Gastrocnemius medialis (tissue), 4 donors: Measurements from ENCODE around the gene CHST1. TPM values are rescaled to one million over a fixed set of nuclear protein-coding genes. Genes with fewer than 3 reads are reported as not detected.

Experiments
- ATAC-seq, 2 donors: fragments of 150-250 bp; one replicate each; pipeline ENCODE4 v1.9.1; 2016
- DNase-seq, 2 donors: peaks; one replicate each; pipeline ENCODE4 v3.0.0-alpha.2; 2019
- H3K27ac ChIP-seq, 4 donors: fragments of 200-600 bp; sonication (generic); 1 replicate in 1 of 4; 2 replicates in 3 of 4; pipeline ENCODE4 v1.5.1; 2016 to 2018; ENCODE audit warnings: mild to moderate bottlenecking in 2 of 4, moderate library complexity in 1 of 4
- H3K27me3 ChIP-seq, 3 donors: fragments of 200-600 bp; sonication (generic) in 2 of 3; 1 replicate in 1 of 3; 2 replicates in 2 of 3; pipeline versions ENCODE4 v1.5.1 to v1.6.0; 2016 to 2019; ENCODE audit warnings: mild to moderate bottlenecking in 1 of 3, moderate library complexity in 1 of 3
- H3K36me3 ChIP-seq, 2 donors: fragments of 200-600 bp; sonication (generic) in 1 of 2; one replicate each; pipeline ENCODE4 v1.5.1; 2017 to 2018
- H3K4me1 ChIP-seq, 2 donors: fragments of 200-600 bp; sonication (generic) in 1 of 2; one replicate each; pipeline ENCODE4 v1.5.1; 2016 to 2017; ENCODE audit warnings: mild to moderate bottlenecking in 2 of 2
- H3K4me3 ChIP-seq, 4 donors: fragments of 200-600 bp; sonication (generic) in 3 of 4; 1 replicate in 1 of 4; 2 replicates in 3 of 4; pipeline ENCODE4 v1.5.1; 2016 to 2019; ENCODE audit warnings: mild to moderate bottlenecking in 2 of 4
- H3K9me3 ChIP-seq, 3 donors: fragments of 200-600 bp; sonication (generic) in 2 of 3; 1 replicate in 1 of 3; 2 replicates in 2 of 3; pipeline ENCODE4 v1.5.1; 2016 to 2019
- CTCF ChIP-seq, 5 experiments: fragments of 450-650 bp in 3 of 5; fragments of 200-600 bp in 2 of 5; sonication (generic) in 2 of 5; IDR thresholded peaks in 4 of 5; conservative IDR thresholded peaks in 1 of 5; 1 replicate in 4 of 5; 2 replicates in 1 of 5; pipeline ENCODE4 v1.5.1; 2016 to 2019; ENCODE audit warnings: antibody characterized with exemption in 5 of 5, mild to moderate bottlenecking in 3 of 5, moderate library complexity in 3 of 5
- POLR2A ChIP-seq, 2 donors: fragments of 450-650 bp; IDR thresholded peaks; one replicate each; pipeline ENCODE4 v1.6.1; 2017; ENCODE audit warnings: antibody characterized with exemption in 2 of 2, mild to moderate bottlenecking in 2 of 2, moderate library complexity in 2 of 2
- in situ Hi-C, 4 donors: fragments of 200-750 bp; cut with MboI; loops; one replicate each; pipeline versions ENCODE4 v1.15.0 to v1.8.0; 2017; ENCODE audit warnings: low sequenced_read_pairs in 4 of 4
- intact Hi-C: fragments of 100-400 bp; cut with DNase I; formaldehyde crosslinking; loops from one replicate; pipeline ENCODE4 v1.15.1; 2023; ENCODE audit warnings: low total_unique reads
- total RNA-seq, 4 donors: library from RNA; depleted of rRNA; stranded (reverse); fragments of >200 nt; gene quantifications; one replicate each; pipeline versions ENCODE4 v1.1.0 to v1.2.3, GENCODE V29; 2016

The CHST1 gene
- total RNA-seq, 4 donors from 2014 or later, result 4.5 to 5.6 (median 5.0) TPM

- TF ChIP-seq POLR2A (IDR thresholded peaks at IDR 0.05) (no peak), CTCF (IDR thresholded peaks at IDR 0.05 in 4 of 5, conservative IDR thresholded peaks at IDR 0.05 in 1 of 5) (no peak)
- in situ Hi-C loops (no loop called here), intact Hi-C loops (no loop called here)
- ATAC-seq (no peak), DNase-seq (no peak)
- no peak overlapping the region for H3K4me3 ChIP-seq
- no peak overlapping the region for H3K27ac ChIP-seq
- no peaks in the 10 kb centered on the region for H3K9me3 ChIP-seq
- H3K27me3 ChIP-seq, result no peaks in the 10 kb centered on the region
- H3K4me1 ChIP-seq, result no peaks in the 10 kb centered on the region
- H3K36me3 ChIP-seq, result no peaks in the 10 kb centered on the region
These were observed 27.5 kb upstream of the CHST1 start for GRCh38 chr11:45692808-45693453.

GRCh38 chr11:45688472-45689033, 23.1 kb upstream of the CHST1 start:
- in situ Hi-C loops, result no loop called here
- DNase-seq (no peak), ATAC-seq (no peak)
- no peak for TF ChIP-seq CTCF (IDR thresholded peaks at IDR 0.05 in 4 of 5, conservative IDR thresholded peaks at IDR 0.05 in 1 of 5)
- no peak for TF ChIP-seq POLR2A (IDR thresholded peaks at IDR 0.05)
- Histone ChIP-seq H3K4me1 (no peaks in the 10 kb centered on the region), H3K27ac (no peak overlapping the region), H3K36me3 (no peaks in the 10 kb centered on the region), H3K4me3 (no peak overlapping the region), H3K27me3 (no peaks in the 10 kb centered on the region), H3K9me3 (no peaks in the 10 kb centered on the region)
- intact Hi-C loops, result no loop called here

- H3K27me3 ChIP-seq, result no peaks in the 10 kb centered on the region
- ATAC-seq (no peak), DNase-seq (no peak)
- no peaks in the 10 kb centered on the region for H3K36me3 ChIP-seq
- H3K4me1 ChIP-seq, result no peaks in the 10 kb centered on the region
- intact Hi-C loops, result no loop called here
- in situ Hi-C loops, result no loop called here
- no peaks in the 10 kb centered on the region for H3K9me3 ChIP-seq
- H3K27ac ChIP-seq, result no peak overlapping the region
- no peak overlapping the region for H3K4me3 ChIP-seq
- TF ChIP-seq CTCF (IDR thresholded peaks at IDR 0.05 in 4 of 5, conservative IDR thresholded peaks at IDR 0.05 in 1 of 5), result no peak
- no peak for TF ChIP-seq POLR2A (IDR thresholded peaks at IDR 0.05)
These were observed 22.4 kb upstream of the CHST1 start for GRCh38 chr11:45687836-45688235.

GRCh38 chr11:45685964-45686537, 20.6 kb upstream of the CHST1 start:
- H3K27me3 ChIP-seq, result no peaks in the 10 kb centered on the region
- H3K27ac ChIP-seq, result no peak overlapping the region
- H3K36me3 ChIP-seq, result no peaks in the 10 kb centered on the region
- intact Hi-C loops (no loop called here), in situ Hi-C loops (no loop called here)
- no peaks in the 10 kb centered on the region for H3K9me3 ChIP-seq
- no peaks in the 10 kb centered on the region for H3K4me1 ChIP-seq
- H3K4me3 ChIP-seq, result no peak overlapping the region
- DNase-seq (no peak), ATAC-seq (no peak)
- no peak for TF ChIP-seq POLR2A (IDR thresholded peaks at IDR 0.05)

GRCh38 chr11:45684440-45684839, 19.0 kb upstream of the CHST1 start:
- Histone ChIP-seq H3K36me3 (no peaks in the 10 kb centered on the region), H3K4me1 (no peaks in the 10 kb centered on the region), H3K4me3 (no peak overlapping the region), H3K27me3 (no peaks in the 10 kb centered on the region), H3K9me3 (no peaks in the 10 kb centered on the region), H3K27ac (no peak overlapping the region)
- intact Hi-C loops (no loop called here), in situ Hi-C loops (no loop called here)
- no peak for TF ChIP-seq POLR2A (IDR thresholded peaks at IDR 0.05)
- TF ChIP-seq CTCF (IDR thresholded peaks at IDR 0.05 in 4 of 5, conservative IDR thresholded peaks at IDR 0.05 in 1 of 5), result no peak
- ATAC-seq, result no peak
- no peak for DNase-seq
